ENCODE measurements around the gene C11orf68. TPM values are rescaled to one million over a fixed set of nuclear protein-coding genes. Genes with fewer than 3 reads are reported as not detected.

C11orf68 gene
- total and polyA plus RNA-seq, 10 of the 15 experiments (the other 5 are each of a cell fraction or from before 2014, with no cell fraction given), result 3.0 to 25.4 (median 16.7) TPM

DNA sequence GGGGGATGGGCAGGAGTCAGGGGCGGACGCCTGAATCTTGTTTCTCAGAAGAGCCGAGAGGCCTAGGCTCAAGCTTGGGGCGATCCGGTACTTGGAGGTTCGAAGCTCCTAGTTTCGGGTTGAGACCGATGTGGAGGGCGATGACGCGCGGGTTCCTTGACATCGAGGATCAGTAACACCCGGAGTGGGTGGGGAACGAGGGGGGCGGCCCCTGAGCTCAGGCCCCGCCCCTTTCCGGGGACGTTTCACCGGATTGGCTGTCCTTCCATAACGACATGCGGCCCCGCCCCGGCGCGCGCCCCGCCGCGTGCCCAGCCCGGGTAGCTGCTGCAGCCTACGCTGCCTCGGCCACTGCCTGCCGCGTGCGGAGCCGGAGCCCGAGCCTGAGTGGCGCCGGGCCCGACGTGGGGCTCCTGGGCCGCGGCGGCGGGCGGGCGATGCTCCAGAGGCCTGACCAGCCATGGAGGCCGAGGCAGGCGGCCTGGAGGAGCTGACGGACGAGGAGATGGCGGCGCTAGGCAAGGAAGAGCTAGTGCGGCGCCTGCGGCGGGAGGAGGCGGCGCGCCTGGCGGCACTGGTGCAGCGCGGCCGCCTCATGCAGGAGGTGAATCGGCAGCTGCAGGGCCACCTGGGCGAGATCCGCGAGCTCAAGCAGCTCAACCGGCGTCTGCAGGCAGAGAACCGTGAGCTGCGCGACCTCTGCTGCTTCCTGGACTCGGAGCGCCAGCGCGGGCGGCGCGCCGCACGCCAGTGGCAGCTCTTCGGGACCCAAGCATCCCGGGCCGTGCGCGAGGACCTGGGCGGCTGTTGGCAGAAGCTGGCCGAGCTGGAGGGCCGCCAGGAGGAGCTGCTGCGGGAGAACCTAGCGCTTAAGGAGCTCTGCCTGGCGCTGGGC is 28.3 kb downstream of the C11orf68 start, which contains the start of gene CCDC85B (continued):
- TF ChIP-seq, protein P1, sequence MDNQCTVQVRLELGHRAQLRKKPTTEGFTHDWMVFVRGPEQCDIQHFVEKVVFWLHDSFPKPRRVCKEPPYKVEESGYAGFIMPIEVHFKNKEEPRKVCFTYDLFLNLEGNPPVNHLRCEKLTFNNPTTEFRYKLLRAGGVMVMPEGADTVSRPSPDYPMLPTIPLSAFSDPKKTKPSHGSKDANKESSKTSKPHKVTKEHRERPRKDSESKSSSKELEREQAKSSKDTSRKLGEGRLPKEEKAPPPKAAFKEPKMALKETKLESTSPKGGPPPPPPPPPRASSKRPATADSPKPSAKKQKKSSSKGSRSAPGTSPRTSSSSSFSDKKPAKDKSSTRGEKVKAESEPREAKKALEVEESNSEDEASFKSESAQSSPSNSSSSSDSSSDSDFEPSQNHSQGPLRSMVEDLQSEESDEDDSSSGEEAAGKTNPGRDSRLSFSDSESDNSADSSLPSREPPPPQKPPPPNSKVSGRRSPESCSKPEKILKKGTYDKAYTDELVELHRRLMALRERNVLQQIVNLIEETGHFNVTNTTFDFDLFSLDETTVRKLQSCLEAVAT (IDR thresholded peaks at IDR 0.05), result peak; percentile 82
- no peak for TF ChIP-seq MTA2 (IDR thresholded peaks at IDR 0.05; ENCODE audit: low read depth)
- no peak for TF ChIP-seq TARDBP (IDR thresholded peaks at IDR 0.05; ENCODE audit: borderline replicate concordance)
- no peak for TF ChIP-seq CHD1 (IDR thresholded peaks at IDR 0.05; ENCODE audit: low read depth, low read length)
- TF ChIP-seq, protein P2, sequence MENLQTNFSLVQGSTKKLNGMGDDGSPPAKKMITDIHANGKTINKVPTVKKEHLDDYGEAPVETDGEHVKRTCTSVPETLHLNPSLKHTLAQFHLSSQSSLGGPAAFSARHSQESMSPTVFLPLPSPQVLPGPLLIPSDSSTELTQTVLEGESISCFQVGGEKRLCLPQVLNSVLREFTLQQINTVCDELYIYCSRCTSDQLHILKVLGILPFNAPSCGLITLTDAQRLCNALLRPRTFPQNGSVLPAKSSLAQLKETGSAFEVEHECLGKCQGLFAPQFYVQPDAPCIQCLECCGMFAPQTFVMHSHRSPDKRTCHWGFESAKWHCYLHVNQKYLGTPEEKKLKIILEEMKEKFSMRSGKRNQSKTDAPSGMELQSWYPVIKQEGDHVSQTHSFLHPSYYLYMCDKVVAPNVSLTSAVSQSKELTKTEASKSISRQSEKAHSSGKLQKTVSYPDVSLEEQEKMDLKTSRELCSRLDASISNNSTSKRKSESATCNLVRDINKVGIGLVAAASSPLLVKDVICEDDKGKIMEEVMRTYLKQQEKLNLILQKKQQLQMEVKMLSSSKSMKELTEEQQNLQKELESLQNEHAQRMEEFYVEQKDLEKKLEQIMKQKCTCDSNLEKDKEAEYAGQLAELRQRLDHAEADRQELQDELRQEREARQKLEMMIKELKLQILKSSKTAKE (IDR thresholded peaks at IDR 0.05; ENCODE audit: low read depth, poor library complexity, severe bottlenecking), result no peak
- TF ChIP-seq POU2F2 (IDR thresholded peaks at IDR 0.05; ENCODE audit: borderline replicate concordance, low read depth, low read length), result peak; percentile 80; the same call in 2 of the 3 replicates
- TF ChIP-seq BCL11A (IDR thresholded peaks at IDR 0.05; ENCODE audit: low read depth, low read length), result no peak
- peak; percentile 60; the same call in 1 of the 2 replicates for TF ChIP-seq ZNF217 (IDR thresholded peaks at IDR 0.05)
- TF ChIP-seq, protein P3, sequence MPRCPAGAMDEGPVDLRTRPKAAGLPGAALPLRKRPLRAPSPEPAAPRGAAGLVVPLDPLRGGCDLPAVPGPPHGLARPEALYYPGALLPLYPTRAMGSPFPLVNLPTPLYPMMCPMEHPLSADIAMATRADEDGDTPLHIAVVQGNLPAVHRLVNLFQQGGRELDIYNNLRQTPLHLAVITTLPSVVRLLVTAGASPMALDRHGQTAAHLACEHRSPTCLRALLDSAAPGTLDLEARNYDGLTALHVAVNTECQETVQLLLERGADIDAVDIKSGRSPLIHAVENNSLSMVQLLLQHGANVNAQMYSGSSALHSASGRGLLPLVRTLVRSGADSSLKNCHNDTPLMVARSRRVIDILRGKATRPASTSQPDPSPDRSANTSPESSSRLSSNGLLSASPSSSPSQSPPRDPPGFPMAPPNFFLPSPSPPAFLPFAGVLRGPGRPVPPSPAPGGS (IDR thresholded peaks at IDR 0.05; ENCODE audit: borderline replicate concordance, insufficient read depth, low read depth, low read length, poor library complexity, severe bottlenecking), result no peak
- TF ChIP-seq EGR1 (IDR thresholded peaks at IDR 0.05; ENCODE audit: borderline replicate concordance in 1 of 2, low read depth in 2 of 2, low read length in 2 of 2), result 0 out of 3 replicates have a peak, but pooled peaks of 1 of the 2 experiments have one; percentile 11
- no peak for TF ChIP-seq FOXM1 (IDR thresholded peaks at IDR 0.05; ENCODE audit: low read depth, low read length)
- TF ChIP-seq IRF4 (IDR thresholded peaks at IDR 0.05; ENCODE audit: low read depth, low read length), result no peak
- TF ChIP-seq, protein P4, sequence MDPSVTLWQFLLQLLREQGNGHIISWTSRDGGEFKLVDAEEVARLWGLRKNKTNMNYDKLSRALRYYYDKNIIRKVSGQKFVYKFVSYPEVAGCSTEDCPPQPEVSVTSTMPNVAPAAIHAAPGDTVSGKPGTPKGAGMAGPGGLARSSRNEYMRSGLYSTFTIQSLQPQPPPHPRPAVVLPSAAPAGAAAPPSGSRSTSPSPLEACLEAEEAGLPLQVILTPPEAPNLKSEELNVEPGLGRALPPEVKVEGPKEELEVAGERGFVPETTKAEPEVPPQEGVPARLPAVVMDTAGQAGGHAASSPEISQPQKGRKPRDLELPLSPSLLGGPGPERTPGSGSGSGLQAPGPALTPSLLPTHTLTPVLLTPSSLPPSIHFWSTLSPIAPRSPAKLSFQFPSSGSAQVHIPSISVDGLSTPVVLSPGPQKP (IDR thresholded peaks at IDR 0.05; ENCODE audit: low read depth, low read length), result no peak
- peak; percentile 91 for TF ChIP-seq ZNF592 (IDR thresholded peaks at IDR 0.05)
- TF ChIP-seq NFXL1 (IDR thresholded peaks at IDR 0.05; ENCODE audit: borderline replicate concordance), result no peak; the same call in 1 of the 2 replicates
- no peak for TF ChIP-seq EZH2 (IDR thresholded peaks at IDR 0.05; ENCODE audit: borderline replicate concordance, control insufficient read depth, low read depth, low read length)
- no peak for TF ChIP-seq RCOR1 (conservative IDR thresholded peaks at IDR 0.05; ENCODE audit: low read depth, low read length)
- TF ChIP-seq YBX1 (IDR thresholded peaks at IDR 0.05), result no peak
- no peak for TF ChIP-seq TBL1XR1 (IDR thresholded peaks at IDR 0.05; ENCODE audit: low read depth, low read length)

All from GM12878 (cell line).